ENCODE data around the gene PAPSS1. TPM values are rescaled to one million over a fixed set of nuclear protein-coding genes. Genes with fewer than 3 reads are reported as not detected.

PAPSS1 gene
- total and polyA plus RNA-seq, 9 of the 15 experiments (the other 6 are each of a cell fraction or from before 2014, with no cell fraction given) = 21.1 to 53.9 (median 41.9) TPM

GRCh38 chr4:107710493-107711459, 9.3 kb downstream of the PAPSS1 start:
- intact Hi-C loops (cut with micrococcal nuclease) = no loop called here
- POLR2A ChIA-PET = interaction anchor here (0.9 kb wide), 1 partner anchor 9 kb away, joined by 4 read pairs; the partner anchor contains the start of gene PAPSS1
- peaks cover 25% of the 10 kb centered on the region for H3K79me2 ChIP-seq (ENCODE audit: control insufficient read depth, insufficient read depth, low read length)
- TF ChIP-seq NFIC (IDR thresholded peaks at IDR 0.05) = peak; percentile 14; the same call in 1 of the 2 replicates
- TF ChIP-seq, protein P1, sequence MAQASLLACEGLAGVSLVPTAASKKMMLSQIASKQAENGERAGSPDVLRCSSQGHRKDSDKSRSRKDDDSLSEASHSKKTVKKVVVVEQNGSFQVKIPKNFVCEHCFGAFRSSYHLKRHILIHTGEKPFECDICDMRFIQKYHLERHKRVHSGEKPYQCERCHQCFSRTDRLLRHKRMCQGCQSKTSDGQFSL (CRISPR knock-in tag; IDR thresholded peaks at IDR 0.05) = no peak
- TF ChIP-seq, protein P1 (tag; IDR thresholded peaks at IDR 0.05) = no peak
- peak; percentile 30; the same call in 1 of the 2 replicates for TF ChIP-seq MAFK (IDR thresholded peaks at IDR 0.05; ENCODE audit: low read length)
- peak; percentile 79 for TF ChIP-seq NFE2 (IDR thresholded peaks at IDR 0.05; ENCODE audit: low read depth)
- TF ChIP-seq, protein P2, sequence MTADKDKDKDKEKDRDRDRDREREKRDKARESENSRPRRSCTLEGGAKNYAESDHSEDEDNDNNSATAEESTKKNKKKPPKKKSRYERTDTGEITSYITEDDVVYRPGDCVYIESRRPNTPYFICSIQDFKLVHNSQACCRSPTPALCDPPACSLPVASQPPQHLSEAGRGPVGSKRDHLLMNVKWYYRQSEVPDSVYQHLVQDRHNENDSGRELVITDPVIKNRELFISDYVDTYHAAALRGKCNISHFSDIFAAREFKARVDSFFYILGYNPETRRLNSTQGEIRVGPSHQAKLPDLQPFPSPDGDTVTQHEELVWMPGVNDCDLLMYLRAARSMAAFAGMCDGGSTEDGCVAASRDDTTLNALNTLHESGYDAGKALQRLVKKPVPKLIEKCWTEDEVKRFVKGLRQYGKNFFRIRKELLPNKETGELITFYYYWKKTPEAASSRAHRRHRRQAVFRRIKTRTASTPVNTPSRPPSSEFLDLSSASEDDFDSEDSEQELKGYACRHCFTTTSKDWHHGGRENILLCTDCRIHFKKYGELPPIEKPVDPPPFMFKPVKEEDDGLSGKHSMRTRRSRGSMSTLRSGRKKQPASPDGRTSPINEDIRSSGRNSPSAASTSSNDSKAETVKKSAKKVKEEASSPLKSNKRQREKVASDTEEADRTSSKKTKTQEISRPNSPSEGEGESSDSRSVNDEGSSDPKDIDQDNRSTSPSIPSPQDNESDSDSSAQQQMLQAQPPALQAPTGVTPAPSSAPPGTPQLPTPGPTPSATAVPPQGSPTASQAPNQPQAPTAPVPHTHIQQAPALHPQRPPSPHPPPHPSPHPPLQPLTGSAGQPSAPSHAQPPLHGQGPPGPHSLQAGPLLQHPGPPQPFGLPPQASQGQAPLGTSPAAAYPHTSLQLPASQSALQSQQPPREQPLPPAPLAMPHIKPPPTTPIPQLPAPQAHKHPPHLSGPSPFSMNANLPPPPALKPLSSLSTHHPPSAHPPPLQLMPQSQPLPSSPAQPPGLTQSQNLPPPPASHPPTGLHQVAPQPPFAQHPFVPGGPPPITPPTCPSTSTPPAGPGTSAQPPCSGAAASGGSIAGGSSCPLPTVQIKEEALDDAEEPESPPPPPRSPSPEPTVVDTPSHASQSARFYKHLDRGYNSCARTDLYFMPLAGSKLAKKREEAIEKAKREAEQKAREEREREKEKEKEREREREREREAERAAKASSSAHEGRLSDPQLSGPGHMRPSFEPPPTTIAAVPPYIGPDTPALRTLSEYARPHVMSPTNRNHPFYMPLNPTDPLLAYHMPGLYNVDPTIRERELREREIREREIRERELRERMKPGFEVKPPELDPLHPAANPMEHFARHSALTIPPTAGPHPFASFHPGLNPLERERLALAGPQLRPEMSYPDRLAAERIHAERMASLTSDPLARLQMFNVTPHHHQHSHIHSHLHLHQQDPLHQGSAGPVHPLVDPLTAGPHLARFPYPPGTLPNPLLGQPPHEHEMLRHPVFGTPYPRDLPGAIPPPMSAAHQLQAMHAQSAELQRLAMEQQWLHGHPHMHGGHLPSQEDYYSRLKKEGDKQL (CRISPR knock-in tag; IDR thresholded peaks at IDR 0.05; ENCODE audit: borderline replicate concordance) = no peak
- TF ChIP-seq SOX6 (IDR thresholded peaks at IDR 0.05) = peak; percentile 53; the same call in 1 of the 2 replicates
- TF ChIP-seq C11orf30 (IDR thresholded peaks at IDR 0.05; ENCODE audit: low read depth) = peak; percentile 48; the same call in 1 of the 2 replicates
- peak; percentile 49; the same call in 1 of the 2 replicates for TF ChIP-seq MAFF (IDR thresholded peaks at IDR 0.05; ENCODE audit: low read length)
- TF ChIP-seq ZBTB5 (IDR thresholded peaks at IDR 0.05) = no peak
- 0 out of 2 replicates have a peak, but pooled peaks have one; percentile 21 for TF ChIP-seq NFE2L1 (tag; IDR thresholded peaks at IDR 0.05; ENCODE audit: borderline replicate concordance, low read depth)
- TF ChIP-seq RAD21 (CRISPR knock-in tag; conservative IDR thresholded peaks at IDR 0.05 in 1 of 2, IDR thresholded peaks at IDR 0.05 in 1 of 2) = no peak

More at GRCh38 chr4:107710493-107711459, 9.3 kb downstream of the PAPSS1 start:
- Histone ChIP-seq H3K4me1 (replicated peaks in 1 of 2; ENCODE audit: control insufficient read depth in 2 of 2, insufficient read depth in 2 of 2, low read length in 2 of 2) (peaks cover 2 to 4% of the 10 kb centered on the region in 2 experiments; a peak in 2 of 5 replicates), H3K4me3 (no peak overlapping the region), H4K20me1 (replicated peaks; ENCODE audit: control insufficient read depth, insufficient read depth, low read length) (no peaks in the 10 kb centered on the region), H3K36me3 (ENCODE audit: control insufficient read depth, insufficient read depth, low read length) (0 out of 3 replicates have a peak, but pooled peaks cover 4% of the 10 kb centered on the region), H2AFZ (ENCODE audit: low read depth, low read length) (no peak overlapping the region), H3K27ac (ENCODE audit: extremely low read depth, low read depth, low read length) (no peak overlapping the region), H3K27me3 (ENCODE audit: control insufficient read depth in 2 of 2, insufficient read depth in 2 of 2, low read length in 2 of 2) (no peaks in the 10 kb centered on the region), H3K9ac (ENCODE audit: insufficient read depth in 1 of 2, low read depth in 2 of 2, low read length in 2 of 2) (peak overlapping the region in 1 of 2 experiments; percentile 59; a peak in 1 of 4 replicates), H3K4me2 (ENCODE audit: insufficient read depth, low read length) (no peak overlapping the region), H3K9me1 (ENCODE audit: control insufficient read depth, insufficient read depth, low read length) (no peaks in the 10 kb centered on the region), H3K9me3 (replicated peaks; ENCODE audit: control insufficient read depth, insufficient read depth, low read depth, low read length) (peaks cover 8% of the 10 kb centered on the region)
- CTCF ChIA-PET (ENCODE audit: low intra/inter-chr PET ratio) = no interaction called here
- DNase-seq (ENCODE audit: extremely low read depth in 1 of 4, low spot score in 3 of 4) (peak in 1 of 4 experiments; percentile 29), ATAC-seq (peak; percentile 66), FAIRE-seq (peak; percentile 63)
- no TSS peak for BruUV-seq (replicated peaks)
- WGBS (ENCODE audit: insufficient coverage, low coverage, missing lambda C conversion rate) = 31% methylated on average over 10 of the region's 10 CpGs
- in situ Hi-C loops (cut with MboI) = loop anchor here (25.0 kb wide), 1 partner anchor 1398 kb away; the partner anchor contains the start of genes AIMP1 and TBCK

Data from K562 (cell line).